Keratinocyte (primary cell): ENCODE data around the gene PRELID1. TPM values are rescaled to one million over a fixed set of nuclear protein-coding genes. Genes with fewer than 3 reads are reported as not detected.

Experiments
- DNase-seq: peaks from one replicate; pipeline ENCODE4 v3.0.0-alpha.2; 2011; ENCODE audit warnings: low read depth, missing footprints, low spot score
- FAIRE-seq: peaks from 2 replicates; lab custom pipeline; 2011; peaks lifted over from hg19 to GRCh38; lab: Jason Lieb, UNC
- H2AFZ ChIP-seq: 2 replicates; pipeline ENCODE4 v1.6.0; 2012; ENCODE audit warnings: low read length, control low read depth, inconsistent platforms; ENCODE audit not compliant: control insufficient read depth
- H3K27ac ChIP-seq: 2 replicates; pipeline ENCODE4 v1.5.1; 2011; ENCODE audit warnings: low read length; ENCODE audit not compliant: control insufficient read depth, insufficient read depth
- H3K27me3 ChIP-seq: 3 replicates; pipeline ENCODE4 v1.6.0; 2011; ENCODE audit warnings: low read length; ENCODE audit not compliant: control insufficient read depth, insufficient read depth; ENCODE audit errors: extremely low read depth
- H3K36me3 ChIP-seq, 2 experiments: 2 replicates in 1 of 2; 3 replicates in 1 of 2; pipeline ENCODE4 v1.5.1; 2011; ENCODE audit warnings: low read length in 2 of 2, mild to moderate bottlenecking in 1 of 2; ENCODE audit not compliant: control insufficient read depth in 2 of 2, insufficient read depth in 2 of 2; ENCODE audit errors: extremely low read depth in 1 of 2
- H3K4me1 ChIP-seq: 3 replicates; pipeline ENCODE4 v1.5.1; 2011; ENCODE audit warnings: low read length; ENCODE audit not compliant: control insufficient read depth, insufficient read depth; ENCODE audit errors: extremely low read depth
- H3K4me2 ChIP-seq: 3 replicates; pipeline ENCODE4 v1.6.0; 2011; ENCODE audit warnings: low read depth, low read length; ENCODE audit not compliant: control insufficient read depth, insufficient read depth; ENCODE audit errors: extremely low read depth
- H3K4me3 ChIP-seq, 3 experiments: fragments of 200-600 bp in 1 of 3; sonication (generic) in 1 of 3; 2 replicates in 2 of 3; 3 replicates in 1 of 3; pipeline ENCODE4 v1.5.1; 2011 to 2016; ENCODE audit warnings: low read length in 3 of 3, mild to moderate bottlenecking in 3 of 3, control low read depth in 2 of 3, inconsistent platforms in 1 of 3, low read depth in 1 of 3, mixed read lengths in 1 of 3, mixed run types in 1 of 3, moderate library complexity in 1 of 3; ENCODE audit not compliant: control insufficient read depth in 2 of 3, insufficient read depth in 2 of 3; ENCODE audit errors: extremely low read depth in 1 of 3
- H3K79me2 ChIP-seq: 2 replicates; pipeline ENCODE4 v1.6.0; 2012; ENCODE audit warnings: low read length; ENCODE audit not compliant: control insufficient read depth, insufficient read depth
- H3K9ac ChIP-seq: 3 replicates; pipeline ENCODE4 v1.6.0; 2011; ENCODE audit warnings: low read length; ENCODE audit not compliant: control insufficient read depth, insufficient read depth; ENCODE audit errors: extremely low read depth
- H3K9me1 ChIP-seq: 3 replicates; pipeline ENCODE4 v1.6.0; 2011; ENCODE audit warnings: low read length; ENCODE audit not compliant: control insufficient read depth, insufficient read depth; ENCODE audit errors: extremely low read depth
- H3K9me3 ChIP-seq: 2 replicates; pipeline ENCODE4 v1.5.1; 2012; ENCODE audit warnings: low read depth, low read length; ENCODE audit not compliant: control insufficient read depth
- H4K20me1 ChIP-seq: 3 replicates; pipeline ENCODE4 v1.6.0; 2011; ENCODE audit warnings: low read length; ENCODE audit not compliant: control insufficient read depth, insufficient read depth; ENCODE audit errors: extremely low read depth
- CTCF ChIP-seq, 3 experiments: IDR thresholded peaks in 1 of 3; conservative IDR thresholded peaks in 1 of 3; optimal IDR thresholded peaks in 1 of 3; 2 replicates in 2 of 3; 3 replicates in 1 of 3; pipeline versions ENCODE3 to v1.5.1; 2011; ENCODE audit warnings: low read length in 3 of 3, mild to moderate bottlenecking in 3 of 3, moderate library complexity in 2 of 3, control low read depth in 1 of 3, inconsistent platforms in 1 of 3; ENCODE audit not compliant: insufficient read depth in 2 of 3; ENCODE audit errors: extremely low read depth in 1 of 3
- EZH2 ChIP-seq: IDR thresholded peaks from one replicate; pipeline ENCODE4 v1.6.1; 2012; ENCODE audit warnings: inconsistent platforms, mild to moderate bottlenecking, low read length, moderate library complexity
- dilution Hi-C: fragments of 300-500 bp; cut with MboI; formaldehyde crosslinking; loops from one replicate; pipeline ENCODE4 v1.7.0; 2020; ENCODE audit warnings: low sequenced_read_pairs; ENCODE audit not compliant: extremely low pct_ligation_motif_present
- polyA plus RNA-seq, 5 experiments: library from polyadenylated mRNA; depleted of rRNA in 3 of 5; stranded (reverse) in 3 of 5; stranded (forward) in 1 of 5; unstranded in 1 of 5; fragments of >200 nt; gene quantifications; 1 replicate in 1 of 5; 2 replicates in 3 of 5; 3 replicates in 1 of 5; pipeline versions ENCODE4 v1.2.1 to v1.2.3, GENCODE V29; 2011 to 2012; ENCODE audit warnings: missing spikeins in 2 of 5, low read depth in 1 of 5, low replicate concordance in 1 of 5

The PRELID1 gene
- polyA plus RNA-seq, 1 donor (not counting 4 experiments of a cell fraction or from before 2014, with no cell fraction given) = 245 TPM

DNA sequence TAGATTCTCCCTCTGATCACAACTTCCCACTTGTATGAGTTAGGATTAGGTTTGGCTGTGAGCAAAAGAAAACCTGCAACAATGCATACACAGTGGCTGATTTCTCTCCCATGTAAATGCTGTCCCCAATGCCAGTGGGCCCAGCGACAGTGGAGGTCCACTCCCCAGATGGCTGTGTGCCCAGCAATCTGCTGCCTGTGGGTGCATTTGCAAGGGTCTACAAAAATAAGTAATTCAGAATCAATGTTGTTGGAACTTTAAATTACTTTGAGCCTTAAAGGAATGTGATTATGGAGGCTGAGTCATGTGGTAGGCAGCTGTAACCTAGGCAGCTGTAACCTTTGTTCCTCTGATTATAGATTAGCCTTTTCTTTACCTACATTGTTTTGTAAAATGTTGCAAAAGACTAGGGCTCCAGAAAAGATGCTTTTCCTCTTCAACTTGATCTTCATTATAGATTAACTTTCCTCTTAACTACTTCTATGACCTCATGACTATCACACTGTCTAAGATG lies 22.3 kb downstream of the PRELID1 start:
- Histone ChIP-seq H3K9me3 (no peaks in the 10 kb centered on the region), H3K4me3 (no peak overlapping the region), H3K27ac (no peak overlapping the region), H3K79me2 (no peaks in the 10 kb centered on the region), H3K9me1 (no peaks in the 10 kb centered on the region), H3K27me3 (no peaks in the 10 kb centered on the region), H3K4me1 (peaks cover 9% of the 10 kb centered on the region), H3K9ac (no peak overlapping the region), H4K20me1 (no peaks in the 10 kb centered on the region), H2AFZ (no peak overlapping the region), H3K4me2 (no peak overlapping the region), H3K36me3 (peaks cover 6 to 18% of the 10 kb centered on the region in 2 experiments)
- DNase-seq (no peak), FAIRE-seq (no peak)
- dilution Hi-C loops = no loop called here
- TF ChIP-seq CTCF (optimal IDR thresholded peaks at IDR 0.05 in 1 of 3, IDR thresholded peaks at IDR 0.05 in 1 of 3, conservative IDR thresholded peaks at IDR 0.05 in 1 of 3; ENCODE audit: extremely low read depth in 1 of 3, insufficient read depth in 2 of 3, low read length in 3 of 3) (no peak), EZH2 (no peak)

- no peak overlapping the region for H3K4me2 ChIP-seq
- H3K27ac ChIP-seq = no peak overlapping the region
- H3K4me1 ChIP-seq = peaks cover 9% of the 10 kb centered on the region
- H2AFZ ChIP-seq = no peak overlapping the region
- H3K27me3 ChIP-seq = no peaks in the 10 kb centered on the region
- H3K9ac ChIP-seq = no peak overlapping the region
- no peaks in the 10 kb centered on the region for H3K79me2 ChIP-seq
- dilution Hi-C loops = no loop called here
- no peak overlapping the region for H3K4me3 ChIP-seq
- no peaks in the 10 kb centered on the region for H3K9me1 ChIP-seq
- DNase-seq = no peak
- H4K20me1 ChIP-seq = no peaks in the 10 kb centered on the region
- no peak for FAIRE-seq
- H3K36me3 ChIP-seq = peaks cover 13 to 24% of the 10 kb centered on the region in 2 experiments
- no peaks in the 10 kb centered on the region for H3K9me3 ChIP-seq
- TF ChIP-seq CTCF (optimal IDR thresholded peaks at IDR 0.05 in 1 of 3, IDR thresholded peaks at IDR 0.05 in 1 of 3, conservative IDR thresholded peaks at IDR 0.05 in 1 of 3; ENCODE audit: extremely low read depth in 1 of 3, insufficient read depth in 2 of 3, low read length in 3 of 3) = no peak
- TF ChIP-seq EZH2 = no peak
These were observed 24.2 kb downstream of the PRELID1 start for GRCh38 chr5:177327539-177328522.
